MCF 10A (cell line): ENCODE data around the gene HTRA3. TPM values are rescaled to one million over a fixed set of nuclear protein-coding genes. Genes with fewer than 3 reads are reported as not detected.

Source experiments
- BruUV-seq: library from RNA; stranded (reverse); fragments of 400-500 nt; replicated peaks from 2 replicates; lab custom pipeline; 2021; lab: Mats Ljungman, UMichigan
- CTCF ChIA-PET: fragments of 300-600 bp; sonication (Branson Sonifier 250); formaldehyde crosslinking; extraction: SDS; loops from one replicate; lab custom pipeline; 2021; ENCODE audit warnings: antibody characterized with exemption, inconsistent platforms; lab: Yijun Ruan, JAX
- POLR2A ChIA-PET: fragments of 300-600, 350-650 bp; sonication (Branson Sonifier 250); formaldehyde crosslinking; extraction: SDS; loops from one replicate; lab custom pipeline; 2020; ENCODE audit warnings: antibody characterized with exemption, inconsistent platforms; lab: Yijun Ruan, JAX
- DNase-seq: peaks from one replicate; pipeline ENCODE4 v3.0.0-alpha.2; 2018; ENCODE audit not compliant: unreplicated experiment
- H3K27ac Mint-ChIP-seq: one replicate; pipeline ENCODE4 v1.8.0; 2022; ENCODE audit warnings: mild to moderate bottlenecking, low read depth, mixed read lengths; ENCODE audit not compliant: unreplicated experiment
- H3K27me3 Mint-ChIP-seq: one replicate; pipeline ENCODE4 v1.8.0; 2022; ENCODE audit warnings: mixed read lengths; ENCODE audit not compliant: insufficient read depth, unreplicated experiment
- H3K36me3 Mint-ChIP-seq: one replicate; pipeline ENCODE4 v1.8.0; 2022; ENCODE audit warnings: mild to moderate bottlenecking, moderate library complexity, mixed read lengths; ENCODE audit not compliant: insufficient read depth, unreplicated experiment
- H3K4me1 Mint-ChIP-seq: one replicate; pipeline ENCODE4 v1.8.0; 2022; ENCODE audit warnings: mixed read lengths; ENCODE audit not compliant: insufficient read depth, unreplicated experiment
- H3K4me3 Mint-ChIP-seq: one replicate; pipeline ENCODE4 v1.8.0; 2022; ENCODE audit warnings: mild to moderate bottlenecking, moderate library complexity, mixed read lengths; ENCODE audit not compliant: unreplicated experiment
- H3K9me3 Mint-ChIP-seq: one replicate; pipeline ENCODE4 v1.8.0; 2022; ENCODE audit warnings: mixed read lengths; ENCODE audit not compliant: unreplicated experiment
- CTCF ChIP-seq: fragments of 200-600 bp; IDR thresholded peaks from one replicate; pipeline ENCODE4 v1.8.0; 2022; ENCODE audit warnings: antibody characterized with exemption, mild to moderate bottlenecking; ENCODE audit not compliant: unreplicated experiment
- intact Hi-C: fragments of 100-400 bp; cut with micrococcal nuclease; formaldehyde crosslinking; loops from 2 replicates; pipeline ENCODE4 v1.14.1; 2022
- total RNA-seq: library from RNA; stranded (reverse); gene quantifications from 2 replicates; pipeline ENCODE4 v1.2.3, GENCODE V29; 2022

Gene HTRA3
- total RNA-seq, 1 experiment from 2014 or later = not detected

- Mint-ChIP-seq H3K4me3 (no peak overlapping the region), H3K27me3 (no peaks in the 10 kb centered on the region), H3K27ac (no peak overlapping the region), H3K4me1 (peaks cover 11% of the 10 kb centered on the region), H3K9me3 (no peaks in the 10 kb centered on the region), H3K36me3 (no peaks in the 10 kb centered on the region)
- TF ChIP-seq CTCF = no peak
- BruUV-seq = no TSS peak
- ChIA-PET POLR2A (no interaction called here), CTCF (interaction anchor here (0.9 to 1.3 kb wide), 2 partner anchors 13 to 123 kb away, joined by 3 to 4 read pairs; no protein-coding TSS in a partner anchor)
- intact Hi-C loops = no loop called here
- no peak for DNase-seq
Measured at GRCh38 chr4:8279321-8280157, 10.0 kb downstream of the HTRA3 start.

- no peak overlapping the region for H3K4me3 Mint-ChIP-seq
- no peak for TF ChIP-seq CTCF
- ChIA-PET CTCF (no interaction called here), POLR2A (no interaction called here)
- peaks cover 11% of the 10 kb centered on the region for H3K4me1 Mint-ChIP-seq
- DNase-seq = no peak
- BruUV-seq = no TSS peak
- H3K27ac Mint-ChIP-seq = no peak overlapping the region
- H3K36me3 Mint-ChIP-seq = no peaks in the 10 kb centered on the region
- no peaks in the 10 kb centered on the region for H3K27me3 Mint-ChIP-seq
- intact Hi-C loops = no loop called here
- no peaks in the 10 kb centered on the region for H3K9me3 Mint-ChIP-seq
Measured at GRCh38 chr4:8280158-8280875, 10.8 kb downstream of the HTRA3 start.

GRCh38 chr4:8280876-8281440 is 11.4 kb downstream of the HTRA3 start:
- Mint-ChIP-seq H3K36me3 (no peaks in the 10 kb centered on the region), H3K4me1 (peaks cover 11% of the 10 kb centered on the region), H3K27me3 (no peaks in the 10 kb centered on the region), H3K9me3 (no peaks in the 10 kb centered on the region), H3K27ac (no peak overlapping the region), H3K4me3 (no peak overlapping the region)
- intact Hi-C loops = no loop called here
- BruUV-seq = no TSS peak
- POLR2A ChIA-PET = no interaction called here
- CTCF ChIA-PET = no interaction called here
- no peak for TF ChIP-seq CTCF
- DNase-seq = no peak

- no TSS peak for BruUV-seq
- Mint-ChIP-seq H3K36me3 (no peaks in the 10 kb centered on the region), H3K27ac (no peak overlapping the region), H3K4me3 (no peak overlapping the region), H3K27me3 (no peaks in the 10 kb centered on the region), H3K4me1 (peaks cover 6% of the 10 kb centered on the region), H3K9me3 (no peaks in the 10 kb centered on the region)
- ChIA-PET POLR2A (no interaction called here), CTCF (no interaction called here)
- intact Hi-C loops = no loop called here
- no peak for DNase-seq
- no peak for TF ChIP-seq CTCF
Measured at GRCh38 chr4:8281519-8282133, 12.1 kb downstream of the HTRA3 start.
